GM06990 (cell line): ENCODE results near the gene ETV3.

Experiments used
- DNase-seq: peaks from one replicate; pipeline ENCODE4 v3.0.0-alpha.2; 2011; ENCODE audit not compliant: insufficient read length; ENCODE audit errors: extremely low read depth
- H3K27me3 ChIP-seq: replicated peaks from 2 replicates; pipeline ENCODE4 v1.6.0; 2011; ENCODE audit warnings: low read length; ENCODE audit not compliant: control insufficient read depth, insufficient read depth
- H3K36me3 ChIP-seq: 2 replicates; pipeline ENCODE4 v1.5.1; 2011; ENCODE audit warnings: low read length; ENCODE audit not compliant: control insufficient read depth, insufficient read depth
- H3K4me3 ChIP-seq: replicated peaks from 2 replicates; pipeline ENCODE4 v1.5.1; 2011; ENCODE audit warnings: low read depth, mild to moderate bottlenecking, control low read depth, low read length
- CTCF ChIP-seq: IDR thresholded peaks from 2 replicates; pipeline ENCODE4 v1.5.1; 2011; ENCODE audit warnings: low read length, control low read depth, mild to moderate bottlenecking, inconsistent platforms; ENCODE audit not compliant: insufficient read depth, poor library complexity, severe bottlenecking

The ETV3 gene

GRCh38 chr1:157146244-157146643 lies 8.0 kb upstream of the ETV3 start:
- no peak for TF ChIP-seq CTCF
- Histone ChIP-seq H3K27me3 (no peaks in the 10 kb centered on the region), H3K36me3 (no peaks in the 10 kb centered on the region), H3K4me3 (no peak overlapping the region)
- no peak for DNase-seq

- DNase-seq = no peak
- TF ChIP-seq CTCF = no peak
- Histone ChIP-seq H3K36me3 (no peaks in the 10 kb centered on the region), H3K27me3 (no peaks in the 10 kb centered on the region), H3K4me3 (no peak overlapping the region)
These were observed 6.9 kb upstream of the ETV3 start for GRCh38 chr1:157145076-157145475.

GRCh38 chr1:157144509-157144908 lies 6.3 kb upstream of the ETV3 start:
- DNase-seq = no peak
- Histone ChIP-seq H3K27me3 (no peaks in the 10 kb centered on the region), H3K36me3 (no peaks in the 10 kb centered on the region), H3K4me3 (no peak overlapping the region)
- no peak for TF ChIP-seq CTCF

GRCh38 chr1:157142765-157143423 lies 4.7 kb upstream of the ETV3 start:
- no peaks in the 10 kb centered on the region for H3K36me3 ChIP-seq
- no peak for TF ChIP-seq CTCF
- no peaks in the 10 kb centered on the region for H3K27me3 ChIP-seq
- H3K4me3 ChIP-seq = no peak overlapping the region
- DNase-seq = no peak

- no peak overlapping the region for H3K4me3 ChIP-seq
- no peak for DNase-seq
- no peak for TF ChIP-seq CTCF
- H3K36me3 ChIP-seq = no peaks in the 10 kb centered on the region
- no peaks in the 10 kb centered on the region for H3K27me3 ChIP-seq
These were observed 4.0 kb upstream of the ETV3 start for GRCh38 chr1:157142201-157142600.
